ENCODE data around the gene CNFN.

CNFN gene

DNA sequence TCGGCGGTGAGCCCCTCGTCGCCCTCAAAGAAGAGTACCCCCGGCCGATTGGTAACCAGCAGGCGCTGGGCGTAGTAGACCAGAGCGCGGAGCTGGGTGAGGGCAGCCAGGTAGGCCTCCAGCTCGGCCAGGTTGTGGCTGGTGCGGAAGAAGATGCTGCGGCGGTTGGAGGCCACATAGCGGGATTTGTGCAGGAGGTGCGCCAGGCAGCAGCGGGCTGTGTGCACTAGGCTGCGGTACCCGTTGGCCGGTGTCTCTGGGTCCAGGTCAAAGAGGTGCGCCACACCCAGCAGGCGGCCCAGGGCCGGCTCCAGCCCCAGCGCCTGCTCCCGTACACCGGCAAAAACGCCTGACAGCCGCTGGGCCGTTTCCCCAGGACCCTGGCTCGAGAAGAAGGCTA is 20.3 kb upstream of the CNFN start:
- no peak for TF ChIP-seq NFIC (IDR thresholded peaks at IDR 0.05)
- TF ChIP-seq EP300 (IDR thresholded peaks at IDR 0.05; ENCODE audit: borderline replicate concordance): no peak
- TF ChIP-seq, protein P1, sequence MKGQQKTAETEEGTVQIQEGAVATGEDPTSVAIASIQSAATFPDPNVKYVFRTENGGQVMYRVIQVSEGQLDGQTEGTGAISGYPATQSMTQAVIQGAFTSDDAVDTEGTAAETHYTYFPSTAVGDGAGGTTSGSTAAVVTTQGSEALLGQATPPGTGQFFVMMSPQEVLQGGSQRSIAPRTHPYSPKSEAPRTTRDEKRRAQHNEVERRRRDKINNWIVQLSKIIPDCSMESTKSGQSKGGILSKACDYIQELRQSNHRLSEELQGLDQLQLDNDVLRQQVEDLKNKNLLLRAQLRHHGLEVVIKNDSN (IDR thresholded peaks at IDR 0.05): no peak
- no peak for TF ChIP-seq TAF1 (IDR thresholded peaks at IDR 0.05; ENCODE audit: low read depth)
- TF ChIP-seq, protein P2, sequence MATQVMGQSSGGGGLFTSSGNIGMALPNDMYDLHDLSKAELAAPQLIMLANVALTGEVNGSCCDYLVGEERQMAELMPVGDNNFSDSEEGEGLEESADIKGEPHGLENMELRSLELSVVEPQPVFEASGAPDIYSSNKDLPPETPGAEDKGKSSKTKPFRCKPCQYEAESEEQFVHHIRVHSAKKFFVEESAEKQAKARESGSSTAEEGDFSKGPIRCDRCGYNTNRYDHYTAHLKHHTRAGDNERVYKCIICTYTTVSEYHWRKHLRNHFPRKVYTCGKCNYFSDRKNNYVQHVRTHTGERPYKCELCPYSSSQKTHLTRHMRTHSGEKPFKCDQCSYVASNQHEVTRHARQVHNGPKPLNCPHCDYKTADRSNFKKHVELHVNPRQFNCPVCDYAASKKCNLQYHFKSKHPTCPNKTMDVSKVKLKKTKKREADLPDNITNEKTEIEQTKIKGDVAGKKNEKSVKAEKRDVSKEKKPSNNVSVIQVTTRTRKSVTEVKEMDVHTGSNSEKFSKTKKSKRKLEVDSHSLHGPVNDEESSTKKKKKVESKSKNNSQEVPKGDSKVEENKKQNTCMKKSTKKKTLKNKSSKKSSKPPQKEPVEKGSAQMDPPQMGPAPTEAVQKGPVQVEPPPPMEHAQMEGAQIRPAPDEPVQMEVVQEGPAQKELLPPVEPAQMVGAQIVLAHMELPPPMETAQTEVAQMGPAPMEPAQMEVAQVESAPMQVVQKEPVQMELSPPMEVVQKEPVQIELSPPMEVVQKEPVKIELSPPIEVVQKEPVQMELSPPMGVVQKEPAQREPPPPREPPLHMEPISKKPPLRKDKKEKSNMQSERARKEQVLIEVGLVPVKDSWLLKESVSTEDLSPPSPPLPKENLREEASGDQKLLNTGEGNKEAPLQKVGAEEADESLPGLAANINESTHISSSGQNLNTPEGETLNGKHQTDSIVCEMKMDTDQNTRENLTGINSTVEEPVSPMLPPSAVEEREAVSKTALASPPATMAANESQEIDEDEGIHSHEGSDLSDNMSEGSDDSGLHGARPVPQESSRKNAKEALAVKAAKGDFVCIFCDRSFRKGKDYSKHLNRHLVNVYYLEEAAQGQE (IDR thresholded peaks at IDR 0.05; ENCODE audit: low read depth): no peak
- TF ChIP-seq CREB1 (IDR thresholded peaks at IDR 0.05; ENCODE audit: low read depth): no peak
- TF ChIP-seq ZBTB7A (IDR thresholded peaks at IDR 0.05; ENCODE audit: low read depth): no peak
- TF ChIP-seq EGR1 (IDR thresholded peaks at IDR 0.05): no peak
- TF ChIP-seq RAD21 (IDR thresholded peaks at IDR 0.05; ENCODE audit: low read depth): no peak
- TF ChIP-seq TEAD4 (IDR thresholded peaks at IDR 0.05): no peak
- no peak for TF ChIP-seq TCF12 (IDR thresholded peaks at IDR 0.05; ENCODE audit: low read depth)
- no peak for TF ChIP-seq YY1 (IDR thresholded peaks at IDR 0.05; ENCODE audit: low read depth)

DNA sequence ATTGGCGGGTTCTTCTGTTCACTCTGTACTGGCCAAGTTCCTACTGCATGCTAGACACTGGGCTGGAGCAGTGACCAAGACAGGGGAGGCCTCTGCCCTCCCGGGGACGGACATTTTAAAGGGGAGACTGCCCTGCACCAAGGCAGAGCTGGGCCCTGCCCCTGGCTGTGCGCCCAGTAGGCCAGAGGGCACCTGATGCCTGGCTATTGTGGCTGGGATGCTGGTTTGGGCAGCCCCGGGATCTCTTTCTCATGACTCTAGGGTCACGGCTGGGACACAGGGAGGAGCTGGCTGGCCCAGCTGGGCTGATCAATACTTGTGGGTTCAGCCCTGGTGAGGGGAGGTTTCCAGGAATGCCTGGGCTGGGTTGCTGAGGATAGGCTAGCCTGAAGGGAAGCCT is 19.4 kb upstream of the CNFN start:
- no peak for TF ChIP-seq TAF1 (IDR thresholded peaks at IDR 0.05; ENCODE audit: low read depth)

DNA sequence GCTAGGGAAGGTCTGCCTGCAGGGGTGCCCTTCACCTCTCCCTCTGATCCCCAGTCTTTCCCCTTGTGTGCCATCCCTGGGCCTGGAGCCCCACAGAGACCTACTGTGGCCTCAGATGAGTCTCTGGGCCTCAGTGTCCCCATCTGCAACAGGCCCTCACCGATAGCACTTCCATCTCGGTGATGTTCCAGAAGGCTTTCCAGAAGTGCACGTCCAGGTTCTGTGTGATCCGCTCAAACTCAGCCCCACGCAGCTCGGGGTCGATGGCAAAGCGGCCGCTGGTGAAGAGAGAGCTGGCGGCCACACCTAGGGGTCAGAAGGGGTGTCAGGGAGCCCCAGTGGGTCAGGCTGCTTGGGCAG is 17.7 kb upstream of the CNFN start:
- TF ChIP-seq YY1 (IDR thresholded peaks at IDR 0.05; ENCODE audit: low read depth) (no peak), EGR1 (IDR thresholded peaks at IDR 0.05) (no peak), EP300 (IDR thresholded peaks at IDR 0.05; ENCODE audit: borderline replicate concordance) (no peak), RAD21 (IDR thresholded peaks at IDR 0.05; ENCODE audit: low read depth) (no peak), NFIC (IDR thresholded peaks at IDR 0.05) (no peak), TEAD4 (IDR thresholded peaks at IDR 0.05) (no peak), CREB1 (IDR thresholded peaks at IDR 0.05; ENCODE audit: low read depth) (no peak), TAF1 (IDR thresholded peaks at IDR 0.05; ENCODE audit: low read depth) (no peak), ZBTB7A (IDR thresholded peaks at IDR 0.05; ENCODE audit: low read depth) (no peak), FOXM1 (IDR thresholded peaks at IDR 0.05; ENCODE audit: borderline replicate concordance, low read depth) (no peak), TCF12 (IDR thresholded peaks at IDR 0.05; ENCODE audit: low read depth) (no peak), CEBPB (IDR thresholded peaks at IDR 0.05) (no peak)
- TF ChIP-seq, protein P3, sequence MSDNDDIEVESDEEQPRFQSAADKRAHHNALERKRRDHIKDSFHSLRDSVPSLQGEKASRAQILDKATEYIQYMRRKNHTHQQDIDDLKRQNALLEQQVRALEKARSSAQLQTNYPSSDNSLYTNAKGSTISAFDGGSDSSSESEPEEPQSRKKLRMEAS (IDR thresholded peaks at IDR 0.05): no peak
- TF ChIP-seq, protein P1 (IDR thresholded peaks at IDR 0.05): no peak
- TF ChIP-seq, protein P2 (IDR thresholded peaks at IDR 0.05; ENCODE audit: low read depth): no peak

DNA sequence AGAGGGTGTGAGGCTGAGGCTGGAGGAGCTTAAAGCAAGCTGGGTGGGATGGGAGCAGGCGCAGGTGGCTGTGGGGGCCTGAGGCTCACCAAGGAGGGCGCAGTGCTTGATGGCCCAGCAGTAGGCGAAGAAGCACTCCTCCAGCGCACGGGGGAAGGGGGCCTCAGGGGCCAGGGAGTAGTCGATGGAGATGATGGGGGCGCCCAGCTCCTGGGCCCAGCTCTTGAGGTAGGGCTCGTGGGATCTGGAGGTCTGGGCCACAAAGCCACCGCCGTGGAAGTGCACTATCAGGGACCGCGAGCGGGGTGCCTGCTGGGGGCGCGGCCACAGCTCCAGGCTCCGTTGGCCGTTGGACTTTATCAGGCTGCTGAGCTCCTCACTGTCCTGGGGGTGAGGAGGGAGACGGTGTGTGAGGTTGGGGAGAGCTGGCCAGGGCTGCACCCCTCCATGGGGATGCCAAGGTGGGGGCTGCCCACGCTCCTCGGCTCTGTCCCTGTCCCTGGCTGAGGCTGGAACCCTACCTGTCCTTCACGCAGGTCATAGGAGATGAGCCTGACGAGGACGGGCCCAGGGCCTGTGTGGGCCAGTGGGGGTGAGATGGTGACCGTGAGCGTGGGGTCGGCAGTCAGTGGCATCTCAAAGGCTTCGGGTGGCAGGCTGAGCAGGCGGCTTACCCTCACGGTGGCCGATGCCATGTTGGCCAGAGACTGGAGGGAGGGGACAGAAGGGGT is 17.2 kb upstream of the CNFN start:
- TF ChIP-seq TAF1 (IDR thresholded peaks at IDR 0.05; ENCODE audit: low read depth): no peak
- no peak for TF ChIP-seq ZBTB7A (IDR thresholded peaks at IDR 0.05; ENCODE audit: low read depth)
- TF ChIP-seq, protein P2 (IDR thresholded peaks at IDR 0.05; ENCODE audit: low read depth): no peak
- no peak for TF ChIP-seq CEBPB (IDR thresholded peaks at IDR 0.05)

DNA sequence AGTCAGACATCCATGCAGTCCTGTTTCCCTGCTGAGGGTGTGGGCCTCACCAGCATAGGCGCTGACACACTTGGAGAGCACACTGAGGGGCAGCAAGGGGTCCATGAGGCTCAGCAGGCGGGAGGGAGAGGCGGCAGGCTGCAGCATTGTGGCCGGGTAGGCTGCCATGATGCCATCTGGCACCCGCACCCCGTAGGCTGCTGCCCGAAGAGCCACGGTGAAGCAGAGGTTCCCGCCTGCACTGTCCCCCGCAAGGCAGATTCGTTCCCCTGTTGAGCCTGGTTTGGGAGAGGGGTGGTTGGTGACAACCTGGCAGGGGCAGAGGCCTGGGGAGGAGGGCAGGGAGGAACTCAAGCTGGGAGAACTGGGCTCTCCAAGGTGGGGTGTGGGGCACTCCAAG is 16.0 kb upstream of the CNFN start:
- TF ChIP-seq RAD21 (IDR thresholded peaks at IDR 0.05; ENCODE audit: low read depth) (no peak), TEAD4 (IDR thresholded peaks at IDR 0.05) (no peak), FOXM1 (IDR thresholded peaks at IDR 0.05; ENCODE audit: borderline replicate concordance, low read depth) (no peak), TCF12 (IDR thresholded peaks at IDR 0.05; ENCODE audit: low read depth) (no peak), EP300 (IDR thresholded peaks at IDR 0.05; ENCODE audit: borderline replicate concordance) (no peak), TAF1 (IDR thresholded peaks at IDR 0.05; ENCODE audit: low read depth) (no peak), EGR1 (IDR thresholded peaks at IDR 0.05) (no peak), YY1 (IDR thresholded peaks at IDR 0.05; ENCODE audit: low read depth) (no peak), ZBTB7A (IDR thresholded peaks at IDR 0.05; ENCODE audit: low read depth) (no peak), CEBPB (IDR thresholded peaks at IDR 0.05) (no peak), NFIC (IDR thresholded peaks at IDR 0.05) (no peak)
- TF ChIP-seq, protein P3 (IDR thresholded peaks at IDR 0.05): no peak
- TF ChIP-seq, protein P1 (IDR thresholded peaks at IDR 0.05): no peak
